Type B pancreatic cell (in vitro differentiated cells): ENCODE measurements around the gene OR4E2. TPM values are rescaled to one million over a fixed set of nuclear protein-coding genes. Genes with fewer than 3 reads are reported as not detected.
"Not testable (repeated sequence)": the region's sequence is repeated elsewhere in the genome, so short reads cannot be mapped to it uniquely, and the experiment has no call there.

Experiments
- DNase-seq: peaks from one replicate; pipeline ENCODE4 v3.0.0; 2021; ENCODE audit warnings: mixed read lengths; ENCODE audit not compliant: unreplicated experiment; ENCODE audit errors: extremely low spot score
- H3K27ac Mint-ChIP-seq: 2 replicates; pipeline ENCODE4 v1.8.0; 2021; ENCODE audit warnings: mild to moderate bottlenecking, mixed read lengths
- H3K27me3 Mint-ChIP-seq: 2 replicates; pipeline ENCODE4 v1.8.0; 2021; ENCODE audit warnings: mixed read lengths
- H3K36me3 Mint-ChIP-seq: 2 replicates; pipeline ENCODE4 v1.8.0; 2021; ENCODE audit warnings: mixed read lengths
- H3K4me1 Mint-ChIP-seq: one replicate; pipeline ENCODE4 v1.8.0; 2021; ENCODE audit warnings: mixed read lengths; ENCODE audit not compliant: unreplicated experiment
- H3K4me3 Mint-ChIP-seq: 2 replicates; pipeline ENCODE4 v1.8.0; 2021; ENCODE audit warnings: mild to moderate bottlenecking, mixed read lengths
- H3K9me3 Mint-ChIP-seq: 2 replicates; pipeline ENCODE4 v1.8.0; 2021; ENCODE audit warnings: mixed read lengths
- long read RNA-seq: library from polyadenylated mRNA; unstranded; transcript quantifications from one replicate; pipeline ENCODE4 v2.0.0, GENCODE V29; 2020
- total RNA-seq: library from RNA; stranded (reverse); gene quantifications from 2 replicates; pipeline ENCODE4 v1.2.1, GENCODE V29; 2021; ENCODE audit warnings: low replicate concordance
- TF ChIP-seq, protein P1 (sequence below): fragments of 200-600 bp; sonication (generic); conservative IDR thresholded peaks from 2 replicates; pipeline ENCODE4 v1.5.0; 2021; ENCODE audit warnings: antibody characterized with exemption, mild to moderate bottlenecking

Gene OR4E2, protein sequence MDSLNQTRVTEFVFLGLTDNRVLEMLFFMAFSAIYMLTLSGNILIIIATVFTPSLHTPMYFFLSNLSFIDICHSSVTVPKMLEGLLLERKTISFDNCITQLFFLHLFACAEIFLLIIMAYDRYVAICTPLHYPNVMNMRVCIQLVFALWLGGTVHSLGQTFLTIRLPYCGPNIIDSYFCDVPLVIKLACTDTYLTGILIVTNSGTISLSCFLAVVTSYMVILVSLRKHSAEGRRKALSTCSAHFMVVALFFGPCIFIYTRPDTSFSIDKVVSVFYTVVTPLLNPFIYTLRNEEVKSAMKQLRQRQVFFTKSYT
- not detected in 2 replicates for total RNA-seq
- long read RNA-seq: 0 reads

DNA sequence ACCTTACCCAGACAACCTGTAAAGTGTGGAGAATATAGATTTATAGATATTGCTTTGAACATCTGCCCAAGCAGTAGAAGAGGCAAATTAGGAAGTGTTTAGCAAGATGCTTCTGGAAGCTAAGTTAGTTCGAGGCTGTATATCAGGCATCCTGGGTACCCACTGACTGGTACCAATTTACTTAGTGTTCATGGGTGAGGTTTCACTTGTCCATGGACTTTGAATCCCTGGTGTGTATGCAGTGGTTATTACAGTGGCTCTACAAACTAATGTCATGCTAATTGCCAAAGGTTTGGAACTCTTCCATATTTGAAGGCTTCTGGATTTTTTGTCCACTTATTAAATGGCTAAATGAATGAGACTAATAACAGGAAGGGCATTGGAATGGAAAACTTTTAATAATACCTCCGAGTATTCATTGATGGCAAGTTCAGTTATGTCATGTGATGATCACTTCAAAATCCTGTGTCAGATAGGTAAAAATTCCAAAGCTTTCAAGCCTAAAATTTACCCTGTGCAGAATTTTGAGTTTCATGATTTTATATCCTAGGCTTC, at the start of gene OR4E2:
TSS of gene OR4E2 (plus strand) at position 505 of the 555 bp plus-strand sequence. CDS start 11,248 bp downstream, outside the sequence.
- Mint-ChIP-seq H3K9me3 (no peaks in the 10 kb centered on the region), H3K4me1 (no peaks in the 10 kb centered on the region), H3K36me3 (no peaks in the 10 kb centered on the region), H3K4me3 (no peak within 1 kb of the TSS), H3K27ac (no peak within 1 kb of the TSS), H3K27me3 (peaks cover 7% of the 10 kb centered on the region)
- TF ChIP-seq, protein P1, sequence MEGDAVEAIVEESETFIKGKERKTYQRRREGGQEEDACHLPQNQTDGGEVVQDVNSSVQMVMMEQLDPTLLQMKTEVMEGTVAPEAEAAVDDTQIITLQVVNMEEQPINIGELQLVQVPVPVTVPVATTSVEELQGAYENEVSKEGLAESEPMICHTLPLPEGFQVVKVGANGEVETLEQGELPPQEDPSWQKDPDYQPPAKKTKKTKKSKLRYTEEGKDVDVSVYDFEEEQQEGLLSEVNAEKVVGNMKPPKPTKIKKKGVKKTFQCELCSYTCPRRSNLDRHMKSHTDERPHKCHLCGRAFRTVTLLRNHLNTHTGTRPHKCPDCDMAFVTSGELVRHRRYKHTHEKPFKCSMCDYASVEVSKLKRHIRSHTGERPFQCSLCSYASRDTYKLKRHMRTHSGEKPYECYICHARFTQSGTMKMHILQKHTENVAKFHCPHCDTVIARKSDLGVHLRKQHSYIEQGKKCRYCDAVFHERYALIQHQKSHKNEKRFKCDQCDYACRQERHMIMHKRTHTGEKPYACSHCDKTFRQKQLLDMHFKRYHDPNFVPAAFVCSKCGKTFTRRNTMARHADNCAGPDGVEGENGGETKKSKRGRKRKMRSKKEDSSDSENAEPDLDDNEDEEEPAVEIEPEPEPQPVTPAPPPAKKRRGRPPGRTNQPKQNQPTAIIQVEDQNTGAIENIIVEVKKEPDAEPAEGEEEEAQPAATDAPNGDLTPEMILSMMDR: no peak
- no peak for DNase-seq

DNA sequence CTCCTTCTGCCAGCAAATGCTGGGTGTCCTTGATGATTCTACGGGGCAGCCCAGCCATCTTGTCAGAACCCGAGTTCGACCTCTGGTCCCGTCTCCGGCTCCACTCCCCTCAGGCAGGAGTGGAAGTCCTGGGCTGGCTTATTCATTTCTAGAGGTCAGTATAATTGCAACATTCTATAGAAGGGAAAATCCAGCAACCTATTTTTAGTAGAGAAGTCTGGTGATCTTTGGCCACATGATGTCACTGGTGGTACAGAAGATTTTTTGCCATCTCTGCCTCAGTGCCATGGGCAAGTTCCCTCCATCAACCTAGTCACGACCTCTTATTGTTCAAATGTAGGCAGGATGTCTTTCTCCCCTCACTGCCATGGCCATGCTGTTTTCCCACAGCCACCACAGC, 41.3 kb upstream of the OR4E2 start:
- no peak for DNase-seq
- TF ChIP-seq, protein P1: no peak
- H3K36me3 Mint-ChIP-seq: no peaks in the 10 kb centered on the region
- H3K27ac Mint-ChIP-seq: no peak overlapping the region
- peaks cover 3% of the 10 kb centered on the region for H3K27me3 Mint-ChIP-seq
- peaks cover 4% of the 10 kb centered on the region for H3K4me1 Mint-ChIP-seq
- no peak overlapping the region for H3K4me3 Mint-ChIP-seq
- no peaks in the 10 kb centered on the region for H3K9me3 Mint-ChIP-seq

DNA sequence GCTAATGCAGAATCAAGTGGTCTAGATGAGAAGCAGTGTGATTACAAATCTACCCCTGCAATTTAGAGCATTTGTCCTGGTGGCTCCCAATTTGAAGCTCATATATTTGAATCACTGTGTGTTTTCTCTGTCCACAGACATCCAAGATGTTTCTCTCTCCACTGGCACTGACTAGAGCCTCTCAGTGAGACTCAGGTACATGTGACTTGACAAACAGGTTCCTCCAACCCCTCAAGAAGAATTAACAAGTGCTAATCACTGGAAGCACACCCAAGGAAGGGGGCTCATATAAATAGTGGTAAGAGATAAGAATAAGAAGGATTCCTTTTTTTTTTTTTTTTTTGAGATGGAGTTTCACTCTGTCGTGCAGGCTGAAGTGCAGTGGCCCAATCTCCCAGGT, 39.4 kb upstream of the OR4E2 start:
- no peak for DNase-seq
- H3K27me3 Mint-ChIP-seq: no peaks in the 10 kb centered on the region
- no peak overlapping the region for H3K27ac Mint-ChIP-seq
- TF ChIP-seq, protein P1: no peak
- peaks cover 4% of the 10 kb centered on the region for H3K4me1 Mint-ChIP-seq
- H3K36me3 Mint-ChIP-seq: no peaks in the 10 kb centered on the region
- no peak overlapping the region for H3K4me3 Mint-ChIP-seq
- H3K9me3 Mint-ChIP-seq: no peaks in the 10 kb centered on the region

DNA sequence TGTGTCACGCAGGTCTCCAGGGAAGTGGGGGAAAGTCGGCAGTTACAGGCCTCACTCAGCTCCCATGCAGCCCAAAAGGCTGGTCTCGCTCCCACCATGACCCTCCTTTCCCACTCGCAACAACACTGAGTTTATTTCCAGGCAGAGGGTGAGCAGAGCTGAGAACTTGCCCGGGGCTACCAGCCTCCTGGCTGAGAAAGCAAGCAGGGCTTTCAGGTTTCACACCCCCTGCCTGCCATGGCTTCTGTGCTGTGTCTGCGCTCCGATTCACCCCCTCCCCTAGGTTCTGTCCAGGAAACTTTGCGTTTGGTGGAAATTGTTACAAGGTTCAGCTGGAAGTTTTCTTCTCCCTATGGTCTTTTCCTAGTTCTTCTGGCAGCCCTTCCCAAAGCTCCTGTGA, 36.0 kb upstream of the OR4E2 start:
- Mint-ChIP-seq H3K4me3 (no peak overlapping the region), H3K27me3 (no peaks in the 10 kb centered on the region), H3K4me1 (peaks cover 4% of the 10 kb centered on the region), H3K27ac (no peak overlapping the region), H3K9me3 (no peaks in the 10 kb centered on the region), H3K36me3 (no peaks in the 10 kb centered on the region)
- TF ChIP-seq, protein P1: no peak
- no peak for DNase-seq

DNA sequence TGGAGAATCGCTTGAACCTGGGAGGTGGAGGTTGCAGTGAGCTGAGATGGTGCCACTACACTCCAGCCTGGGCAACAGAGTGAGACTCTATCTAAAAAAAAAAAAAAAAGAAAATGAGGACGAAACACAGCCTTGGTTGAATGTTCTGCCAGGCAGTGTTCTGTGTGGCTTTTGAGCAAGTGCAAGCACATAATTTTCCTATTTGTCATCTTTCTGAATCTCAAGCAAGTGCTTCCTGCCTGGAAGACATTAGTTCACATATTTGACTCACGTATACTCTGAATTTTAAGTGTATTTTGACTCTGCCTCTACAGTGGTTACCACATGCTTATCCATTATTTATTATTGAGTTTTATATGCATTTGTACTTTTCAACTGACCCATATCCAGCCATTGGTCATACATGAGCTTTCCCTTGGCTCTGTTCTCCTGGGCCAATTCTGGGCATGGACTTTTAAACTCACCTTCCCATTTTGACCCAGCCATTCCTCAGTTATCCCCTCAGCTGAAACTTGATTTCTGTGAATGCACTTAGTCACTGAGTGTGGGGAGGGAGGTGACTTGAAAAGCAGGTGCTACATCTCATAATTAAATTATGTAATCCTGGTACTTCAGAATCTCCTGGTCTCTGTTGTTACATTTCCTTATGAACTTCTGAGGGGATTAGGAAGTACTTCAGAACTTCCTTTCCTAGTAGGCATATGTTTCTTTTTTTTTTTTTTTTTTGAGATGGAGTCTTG, 27.0 kb upstream of the OR4E2 start:
- TF ChIP-seq, protein P1: no peak
- no peaks in the 10 kb centered on the region for H3K36me3 Mint-ChIP-seq
- H3K4me1 Mint-ChIP-seq: no peaks in the 10 kb centered on the region
- DNase-seq: no peak
- H3K4me3 Mint-ChIP-seq: no peak overlapping the region
- no peaks in the 10 kb centered on the region for H3K9me3 Mint-ChIP-seq
- no peak overlapping the region for H3K27ac Mint-ChIP-seq
- peaks cover 3% of the 10 kb centered on the region for H3K27me3 Mint-ChIP-seq

DNA sequence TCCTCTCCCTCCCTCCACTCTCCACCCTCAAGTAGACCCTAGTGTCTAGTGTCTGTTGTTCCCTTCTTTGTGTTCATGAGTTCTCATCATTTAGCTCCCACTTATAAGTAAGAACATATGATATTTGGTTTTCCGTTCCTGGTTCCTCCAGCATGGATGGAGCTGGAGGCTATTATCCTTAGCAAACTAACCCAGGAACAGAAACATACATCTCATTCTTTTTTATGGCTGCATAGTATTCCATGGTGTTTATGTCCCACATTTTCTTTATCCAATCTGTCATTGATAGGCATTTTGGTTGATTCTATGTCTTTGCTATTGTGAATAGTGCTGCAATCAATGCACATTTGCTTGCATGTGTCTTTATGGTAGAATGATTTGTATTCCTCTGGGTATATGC, 23.1 kb upstream of the OR4E2 start:
- not testable (repeated sequence) for H3K27me3 Mint-ChIP-seq, H3K27ac Mint-ChIP-seq, H3K4me1 Mint-ChIP-seq, H3K4me3 Mint-ChIP-seq, H3K9me3 Mint-ChIP-seq, DNase-seq, H3K36me3 Mint-ChIP-seq
